GM21528 (cell line): ENCODE results near the gene RMND5A.

Source experiments
- ATAC-seq: cut with Tn5 transposase; IDR thresholded peaks from one replicate; pipeline ENCODE4 v1.9.1; 2021; ENCODE audit warnings: mild to moderate bottlenecking, moderate library complexity; ENCODE audit not compliant: unreplicated experiment, low FRiP score

The RMND5A gene

GRCh38 chr2:86719637-86720539, at the start of gene RMND5A:
Gene RMND5A (plus strand): TSS chr2:86720291. CDS start chr2:86720668, 377 bp downstream.
- peak; percentile 92 for ATAC-seq

- no peak for ATAC-seq
Measured at GRCh38 chr2:86671337-86671981, 48.6 kb upstream of the RMND5A start.

GRCh38 chr2:86672027-86672545, 48.0 kb upstream of the RMND5A start:
- ATAC-seq = no peak

GRCh38 chr2:86673011-86673410, 47.1 kb upstream of the RMND5A start:
- ATAC-seq = no peak

GRCh38 chr2:86673986-86674670, 46.0 kb upstream of the RMND5A start:
- no peak for ATAC-seq

GRCh38 chr2:86675104-86675503, 45.0 kb upstream of the RMND5A start:
- ATAC-seq = no peak

GRCh38 chr2:86675511-86676015, 44.5 kb upstream of the RMND5A start:
- ATAC-seq = no peak

- no peak for ATAC-seq
Measured at GRCh38 chr2:86677816-86678215, 42.3 kb upstream of the RMND5A start.

GRCh38 chr2:86679036-86679435, 41.1 kb upstream of the RMND5A start:
- no peak for ATAC-seq

GRCh38 chr2:86685351-86685750, 34.7 kb upstream of the RMND5A start:
- no peak for ATAC-seq

GRCh38 chr2:86686460-86686859, 33.6 kb upstream of the RMND5A start:
- no peak for ATAC-seq

- ATAC-seq = no peak
Measured at GRCh38 chr2:86686905-86687304, 33.2 kb upstream of the RMND5A start.

- ATAC-seq = no peak
Measured at GRCh38 chr2:86695053-86695691, 24.9 kb upstream of the RMND5A start.

GRCh38 chr2:86697551-86698104, 22.5 kb upstream of the RMND5A start:
- no peak for ATAC-seq

GRCh38 chr2:86700690-86701089, 19.4 kb upstream of the RMND5A start:
- no peak for ATAC-seq

- no peak for ATAC-seq
Measured at GRCh38 chr2:86703704-86704361, 16.3 kb upstream of the RMND5A start.

- no peak for ATAC-seq
Measured at GRCh38 chr2:86704459-86704971, 15.6 kb upstream of the RMND5A start.

- ATAC-seq = no peak
Measured at GRCh38 chr2:86706220-86706619, 13.9 kb upstream of the RMND5A start.

GRCh38 chr2:86706935-86707334, 13.2 kb upstream of the RMND5A start:
- ATAC-seq = no peak
